Osteocyte (in vitro differentiated cells): ENCODE results near the gene GRAMD1B. TPM values are rescaled to one million over a fixed set of nuclear protein-coding genes. Genes with fewer than 3 reads are reported as not detected.

Source experiments
- DNase-seq: peaks from one replicate; pipeline ENCODE4 v3.0.0; 2021; ENCODE audit warnings: mixed read lengths; ENCODE audit not compliant: unreplicated experiment; ENCODE audit errors: extremely low spot score
- H3K27ac Mint-ChIP-seq: one replicate; pipeline ENCODE4 v1.8.0; 2021; ENCODE audit warnings: mild to moderate bottlenecking, mixed read lengths; ENCODE audit not compliant: unreplicated experiment
- H3K27me3 Mint-ChIP-seq: one replicate; pipeline ENCODE4 v1.8.0; 2021; ENCODE audit warnings: mixed read lengths; ENCODE audit not compliant: unreplicated experiment
- H3K36me3 Mint-ChIP-seq: one replicate; pipeline ENCODE4 v1.8.0; 2021; ENCODE audit warnings: mixed read lengths; ENCODE audit not compliant: unreplicated experiment
- H3K4me1 Mint-ChIP-seq: one replicate; pipeline ENCODE4 v1.8.0; 2021; ENCODE audit warnings: mixed read lengths; ENCODE audit not compliant: unreplicated experiment
- H3K4me3 Mint-ChIP-seq: one replicate; pipeline ENCODE4 v1.8.0; 2021; ENCODE audit warnings: mild to moderate bottlenecking, moderate library complexity, mixed read lengths; ENCODE audit not compliant: unreplicated experiment
- H3K9me3 Mint-ChIP-seq: one replicate; pipeline ENCODE4 v1.8.0; 2021; ENCODE audit warnings: mixed read lengths; ENCODE audit not compliant: unreplicated experiment
- CTCF ChIP-seq: fragments of 200-600 bp; sonication (generic); IDR thresholded peaks from 2 replicates; pipeline ENCODE4 v1.5.0; 2021; ENCODE audit warnings: antibody characterized with exemption, mild to moderate bottlenecking, moderate library complexity
- total RNA-seq: library from RNA; stranded (reverse); gene quantifications from 2 replicates; pipeline ENCODE4 v1.2.1, GENCODE V29; 2021

Gene GRAMD1B
- total RNA-seq, 1 donor from 2014 or later: 1.9 TPM

- H3K4me1 Mint-ChIP-seq: no peaks in the 10 kb centered on the region
- H3K36me3 Mint-ChIP-seq: no peaks in the 10 kb centered on the region
- no peak overlapping the region for H3K4me3 Mint-ChIP-seq
- TF ChIP-seq CTCF: no peak
- no peaks in the 10 kb centered on the region for H3K27me3 Mint-ChIP-seq
- no peak for DNase-seq
- no peak overlapping the region for H3K27ac Mint-ChIP-seq
- no peaks in the 10 kb centered on the region for H3K9me3 Mint-ChIP-seq
Observed at GRCh38 chr11:123590296-123590912, 160.3 kb downstream of the GRAMD1B start.

GRCh38 chr11:123593570-123593969, 163.5 kb downstream of the GRAMD1B start:
- Mint-ChIP-seq H3K27ac (no peak overlapping the region), H3K4me1 (no peaks in the 10 kb centered on the region), H3K27me3 (no peaks in the 10 kb centered on the region), H3K4me3 (no peak overlapping the region), H3K9me3 (no peaks in the 10 kb centered on the region), H3K36me3 (no peaks in the 10 kb centered on the region)
- no peak for TF ChIP-seq CTCF
- no peak for DNase-seq

GRCh38 chr11:123594188-123594901, 164.3 kb downstream of the GRAMD1B start:
- Mint-ChIP-seq H3K36me3 (no peaks in the 10 kb centered on the region), H3K4me1 (no peaks in the 10 kb centered on the region), H3K9me3 (no peaks in the 10 kb centered on the region), H3K4me3 (no peak overlapping the region), H3K27me3 (no peaks in the 10 kb centered on the region), H3K27ac (no peak overlapping the region)
- no peak for DNase-seq
- no peak for TF ChIP-seq CTCF

- no peaks in the 10 kb centered on the region for H3K4me1 Mint-ChIP-seq
- no peak for DNase-seq
- TF ChIP-seq CTCF: no peak
- H3K27me3 Mint-ChIP-seq: no peaks in the 10 kb centered on the region
- H3K36me3 Mint-ChIP-seq: no peaks in the 10 kb centered on the region
- no peak overlapping the region for H3K27ac Mint-ChIP-seq
- H3K9me3 Mint-ChIP-seq: no peaks in the 10 kb centered on the region
- no peak overlapping the region for H3K4me3 Mint-ChIP-seq
Observed at GRCh38 chr11:123594921-123595320, 164.9 kb downstream of the GRAMD1B start.

GRCh38 chr11:123597859-123598258, 167.8 kb downstream of the GRAMD1B start:
- Mint-ChIP-seq H3K9me3 (no peaks in the 10 kb centered on the region), H3K4me3 (no peak overlapping the region), H3K4me1 (no peaks in the 10 kb centered on the region), H3K27me3 (no peaks in the 10 kb centered on the region), H3K36me3 (no peaks in the 10 kb centered on the region), H3K27ac (no peak overlapping the region)
- TF ChIP-seq CTCF: no peak
- DNase-seq: no peak
